Sciatic nerve (tissue), 2 donors: ENCODE measurements around the gene ARID1B. TPM values are rescaled to one million over a fixed set of nuclear protein-coding genes. Genes with fewer than 3 reads are reported as not detected.

Experiments
- ATAC-seq: fragments of 200-7000 bp; cut with Tn5 transposase; one replicate; pipeline ENCODE4 v1.9.1; 2020; ENCODE audit warnings: mild to moderate bottlenecking, moderate library complexity
- DNase-seq: peaks from one replicate; pipeline ENCODE4 v3.0.0-alpha.2; 2020; ENCODE audit warnings: low spot score
- intact Hi-C: fragments of 100-400 bp; cut with DNase I; formaldehyde crosslinking; loops from one replicate; pipeline ENCODE4 v1.14.2; 2022
- total RNA-seq: library from RNA; stranded (reverse); fragmentation: NEBNext Ultra II Directional; extraction: Animal tissue kit (Norgen Biotek cat#: 25700); gene quantifications from one replicate; pipeline ENCODE4 v1.2.1, GENCODE V29; 2021
- donor health status: DM: no; HTN: no; CAD: no.
- donor health status: DM: no; HTN: no; CAD: no.

The ARID1B gene
- total RNA-seq, 1 donor from 2014 or later: 142 TPM

DNA sequence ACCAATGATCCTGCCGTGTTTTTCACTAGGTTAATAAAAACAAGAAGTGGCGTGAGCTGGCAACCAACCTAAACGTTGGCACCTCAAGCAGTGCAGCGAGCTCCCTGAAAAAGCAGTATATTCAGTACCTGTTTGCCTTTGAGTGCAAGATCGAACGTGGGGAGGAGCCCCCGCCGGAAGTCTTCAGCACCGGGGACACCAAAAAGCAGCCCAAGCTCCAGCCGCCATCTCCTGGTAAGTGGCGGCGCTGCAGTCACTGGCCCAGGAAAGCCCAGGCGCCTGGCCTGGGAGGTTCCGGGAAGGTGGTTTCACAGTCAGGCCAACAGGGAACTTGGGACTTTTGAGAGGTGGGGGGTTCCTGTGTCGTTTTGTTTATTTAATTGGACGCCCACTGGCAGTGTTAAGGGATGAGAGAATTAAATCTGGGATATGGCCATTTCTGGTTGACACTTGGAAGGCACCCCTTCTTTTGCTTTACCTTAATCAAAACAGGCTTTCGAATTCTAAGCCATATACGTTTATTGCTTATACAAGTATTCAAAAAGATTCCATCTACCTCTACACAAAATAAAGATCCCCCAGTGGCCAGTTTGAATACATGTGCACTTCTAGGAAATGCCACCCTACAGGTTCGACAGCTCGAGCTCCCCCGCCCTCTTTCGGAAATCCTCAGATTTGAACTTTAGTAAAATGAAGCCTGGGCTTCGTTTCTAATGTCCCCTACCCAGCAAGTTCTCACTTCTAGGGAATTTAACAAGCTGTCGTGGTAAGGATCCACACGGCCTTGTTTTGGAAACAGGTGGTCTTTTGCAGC is 407.2 kb downstream of the ARID1B start:
- DNase-seq (peak; percentile 82), ATAC-seq (peak; percentile 87)
- intact Hi-C loops: no loop called here

GRCh38 chr6:157185171-157185570 is 408.0 kb downstream of the ARID1B start:
- ATAC-seq: no peak
- intact Hi-C loops: no loop called here

GRCh38 chr6:157185986-157186385 is 408.8 kb downstream of the ARID1B start:
- intact Hi-C loops: no loop called here
- DNase-seq (no peak), ATAC-seq (no peak)

More at GRCh38 chr6:157185171-157185570, 408.0 kb downstream of the ARID1B start:
- DNase-seq: no peak

GRCh38 chr6:157186785-157187181 is 409.6 kb downstream of the ARID1B start:
- ATAC-seq (no peak), DNase-seq (no peak)
- intact Hi-C loops: no loop called here

- intact Hi-C loops: no loop called here
- DNase-seq (no peak), ATAC-seq (no peak)
Observed at GRCh38 chr6:157187182-157188083, 410.3 kb downstream of the ARID1B start.

DNA sequence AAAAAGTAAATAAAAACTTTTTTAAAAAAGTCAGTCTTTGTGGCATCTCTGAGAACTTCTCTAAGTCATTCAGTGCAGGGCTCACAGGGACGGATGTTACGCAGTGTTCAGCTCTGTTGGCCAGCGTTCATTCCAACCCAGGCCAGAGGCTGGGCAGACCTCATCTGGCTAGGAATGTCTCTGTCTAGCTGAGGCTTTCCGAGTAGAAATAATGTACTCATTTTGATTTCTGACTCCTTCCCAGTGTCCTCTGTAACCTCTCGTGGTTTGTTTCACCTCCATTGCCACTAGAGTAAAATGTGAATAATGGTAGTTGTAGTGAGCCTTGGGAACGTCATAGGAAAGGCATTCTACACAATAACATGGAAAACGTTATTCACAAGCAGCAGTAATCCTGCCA is 411.0 kb downstream of the ARID1B start:
- intact Hi-C loops: no loop called here
- ATAC-seq: no peak
- DNase-seq: no peak

GRCh38 chr6:157193443-157193996 is 416.3 kb downstream of the ARID1B start:
- ATAC-seq (no peak), DNase-seq (no peak)
- intact Hi-C loops: no loop called here

DNA sequence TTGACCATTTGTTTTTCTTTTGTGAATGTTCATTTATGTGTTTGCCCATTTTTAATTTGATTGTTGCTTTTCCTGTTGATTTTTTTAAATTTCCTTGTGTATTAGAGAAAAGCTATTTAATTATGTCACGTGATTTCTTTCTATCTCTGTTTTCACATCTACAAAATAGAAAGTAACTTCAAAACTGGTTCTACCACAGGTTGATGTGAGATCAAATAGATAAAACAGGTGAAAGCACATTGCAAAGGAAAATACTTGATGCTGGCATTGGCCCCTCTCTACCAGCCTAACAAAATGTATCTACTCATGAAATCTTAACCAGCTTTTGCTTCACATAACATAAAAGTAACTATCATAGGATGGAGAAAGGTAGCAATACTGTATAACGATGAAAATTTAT is 416.9 kb downstream of the ARID1B start:
- DNase-seq: no peak
- ATAC-seq: no peak
- intact Hi-C loops: no loop called here

GRCh38 chr6:157194643-157195042 is 417.5 kb downstream of the ARID1B start:
- ATAC-seq (no peak), DNase-seq (no peak)
- intact Hi-C loops: no loop called here

GRCh38 chr6:157196391-157196790 is 419.2 kb downstream of the ARID1B start:
- intact Hi-C loops: no loop called here
- no peak for ATAC-seq
- no peak for DNase-seq

- intact Hi-C loops: no loop called here
- ATAC-seq (peak; percentile 50), DNase-seq (no peak)
Observed at GRCh38 chr6:157198425-157199279, 421.5 kb downstream of the ARID1B start.

GRCh38 chr6:157200117-157200516 is 422.9 kb downstream of the ARID1B start:
- DNase-seq (no peak), ATAC-seq (no peak)
- intact Hi-C loops: no loop called here

DNA sequence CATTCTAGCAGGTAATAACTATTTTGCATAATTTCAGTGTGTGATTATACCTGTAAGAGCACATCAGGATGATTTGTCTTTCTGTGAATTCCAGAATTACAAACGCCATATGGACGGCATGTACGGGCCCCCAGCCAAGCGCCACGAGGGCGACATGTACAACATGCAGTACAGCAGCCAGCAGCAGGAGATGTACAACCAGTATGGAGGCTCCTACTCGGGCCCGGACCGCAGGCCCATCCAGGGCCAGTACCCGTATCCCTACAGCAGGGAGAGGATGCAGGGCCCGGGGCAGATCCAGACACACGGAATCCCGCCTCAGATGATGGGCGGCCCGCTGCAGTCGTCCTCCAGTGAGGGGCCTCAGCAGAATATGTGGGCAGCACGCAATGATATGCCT is 423.4 kb downstream of the ARID1B start:
- no peak for ATAC-seq
- DNase-seq: no peak
- intact Hi-C loops: no loop called here

DNA sequence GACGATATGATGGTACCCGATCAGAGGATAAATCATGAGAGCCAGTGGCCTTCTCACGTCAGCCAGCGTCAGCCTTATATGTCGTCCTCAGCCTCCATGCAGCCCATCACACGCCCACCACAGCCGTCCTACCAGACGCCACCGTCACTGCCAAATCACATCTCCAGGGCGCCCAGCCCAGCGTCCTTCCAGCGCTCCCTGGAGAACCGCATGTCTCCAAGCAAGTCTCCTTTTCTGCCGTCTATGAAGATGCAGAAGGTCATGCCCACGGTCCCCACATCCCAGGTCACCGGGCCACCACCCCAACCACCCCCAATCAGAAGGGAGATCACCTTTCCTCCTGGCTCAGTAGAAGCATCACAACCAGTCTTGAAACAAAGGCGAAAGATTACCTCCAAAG is 423.9 kb downstream of the ARID1B start:
- intact Hi-C loops: no loop called here
- no peak for ATAC-seq

GRCh38 chr6:157203312-157203744 is 426.1 kb downstream of the ARID1B start:
- intact Hi-C loops: no loop called here
- no peak for DNase-seq
- no peak for ATAC-seq

More for the DNA sequence above, 423.9 kb downstream of the ARID1B start:
- no peak for DNase-seq

DNA sequence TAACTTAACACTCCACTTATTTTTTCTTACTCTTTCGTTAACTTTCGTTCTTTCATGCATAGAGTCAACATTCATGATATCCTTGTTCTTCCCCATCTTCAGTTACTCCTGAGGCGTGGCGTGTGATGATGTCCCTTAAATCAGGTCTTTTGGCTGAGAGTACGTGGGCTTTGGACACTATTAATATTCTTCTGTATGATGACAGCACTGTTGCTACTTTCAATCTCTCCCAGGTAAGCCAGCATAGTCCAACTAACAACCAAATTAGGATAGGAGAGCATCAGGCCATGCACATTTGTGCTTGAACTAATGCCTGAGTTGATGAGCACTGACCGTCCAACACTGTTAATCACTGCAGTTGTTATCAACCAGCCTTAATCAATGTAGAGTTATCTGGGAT is 426.6 kb downstream of the ARID1B start:
- ATAC-seq (no peak), DNase-seq (no peak)
- intact Hi-C loops: no loop called here

- no peak for DNase-seq
- intact Hi-C loops: no loop called here
- ATAC-seq: no peak
Observed at GRCh38 chr6:157205473-157206358, 428.5 kb downstream of the ARID1B start.

DNA sequence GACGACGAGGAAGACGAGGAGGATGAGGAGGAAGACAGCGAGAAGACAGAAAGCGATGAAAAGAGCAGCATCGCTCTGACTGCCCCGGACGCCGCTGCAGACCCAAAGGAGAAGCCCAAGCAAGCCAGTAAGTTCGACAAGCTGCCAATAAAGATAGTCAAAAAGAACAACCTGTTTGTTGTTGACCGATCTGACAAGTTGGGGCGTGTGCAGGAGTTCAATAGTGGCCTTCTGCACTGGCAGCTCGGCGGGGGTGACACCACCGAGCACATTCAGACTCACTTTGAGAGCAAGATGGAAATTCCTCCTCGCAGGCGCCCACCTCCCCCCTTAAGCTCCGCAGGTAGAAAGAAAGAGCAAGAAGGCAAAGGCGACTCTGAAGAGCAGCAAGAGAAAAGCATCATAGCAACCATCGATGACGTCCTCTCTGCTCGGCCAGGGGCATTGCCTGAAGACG is 429.2 kb downstream of the ARID1B start:
- intact Hi-C loops: no loop called here
- ATAC-seq: no peak
- no peak for DNase-seq
